Neutrophil (primary cell): Measurements from ENCODE around the gene GRIK4.

ENCODE experiments used
- H3K27ac ChIP-seq: fragments of 200-600 bp; sonication (generic); 2 replicates; pipeline ENCODE4 v1.5.1; 2016; ENCODE audit warnings: mild to moderate bottlenecking, moderate library complexity
- H3K27me3 ChIP-seq: fragments of 200-600 bp; sonication (generic); 2 replicates; pipeline ENCODE4 v1.6.0; 2016; ENCODE audit warnings: mild to moderate bottlenecking
- H3K36me3 ChIP-seq: fragments of 200-600 bp; sonication (generic); 2 replicates; pipeline ENCODE4 v1.5.1; 2017
- H3K4me1 ChIP-seq, 2 experiments: fragments of 200-600 bp in 1 of 2; sonication (generic) in 1 of 2; 1 replicate in 1 of 2; 2 replicates in 1 of 2; pipeline versions ENCODE4 v1.5.1 to v1.6.1; 2013 to 2016; ENCODE audit warnings: low read depth in 1 of 2, low read length in 1 of 2, mild to moderate bottlenecking in 1 of 2, moderate library complexity in 1 of 2; ENCODE audit not compliant: control insufficient read depth in 1 of 2, insufficient read depth in 1 of 2
- H3K4me3 ChIP-seq, 2 experiments: fragments of 200-600 bp in 1 of 2; sonication (generic) in 1 of 2; 1 replicate in 1 of 2; 2 replicates in 1 of 2; pipeline ENCODE4 v1.5.1; 2013 to 2016; ENCODE audit warnings: low read depth in 1 of 2, low read length in 1 of 2, mild to moderate bottlenecking in 1 of 2, moderate library complexity in 1 of 2
- H3K9me3 ChIP-seq: fragments of 200-600 bp; sonication (generic); 2 replicates; pipeline ENCODE4 v1.5.1; 2016
- CTCF ChIP-seq: fragments of 200-600 bp; sonication (generic); IDR thresholded peaks from 2 replicates; pipeline ENCODE4 v1.5.1; 2016; ENCODE audit warnings: antibody characterized with exemption

GRIK4 gene

GRCh38 chr11:120867531-120867930 is 356.0 kb downstream of the GRIK4 start:
- no peaks in the 10 kb centered on the region for H3K9me3 ChIP-seq
- H3K27ac ChIP-seq, result no peak overlapping the region
- TF ChIP-seq CTCF, result no peak

GRCh38 chr11:120867988-120868387 is 356.4 kb downstream of the GRIK4 start:
- no peaks in the 10 kb centered on the region for H3K36me3 ChIP-seq

More at GRCh38 chr11:120867531-120867930, 356.0 kb downstream of the GRIK4 start:
- H3K4me1 ChIP-seq, result no peaks in the 10 kb centered on the region
- no peaks in the 10 kb centered on the region for H3K36me3 ChIP-seq
- no peaks in the 10 kb centered on the region for H3K27me3 ChIP-seq
- no peak overlapping the region for H3K4me3 ChIP-seq

DNA sequence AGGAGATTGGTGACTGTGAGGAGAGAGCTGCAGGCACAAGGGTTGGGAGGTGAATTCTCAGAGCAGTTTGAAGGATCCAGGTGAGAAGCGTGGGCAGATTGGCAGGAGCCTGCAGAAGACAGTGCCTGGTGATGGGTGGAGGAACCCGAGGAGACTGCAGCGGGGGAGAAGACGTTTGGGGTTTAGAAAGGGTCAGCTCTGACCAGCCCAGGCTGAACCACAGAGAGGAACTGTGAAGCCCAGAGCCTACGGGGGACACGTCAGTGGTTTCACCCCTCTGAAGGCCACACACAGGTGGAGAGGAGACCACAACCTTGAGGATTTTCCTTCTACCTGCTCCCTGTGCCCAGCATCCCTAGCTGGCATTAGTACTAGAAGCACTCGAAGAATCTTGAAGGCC is 357.5 kb downstream of the GRIK4 start:
- Histone ChIP-seq H3K36me3 (no peaks in the 10 kb centered on the region), H3K27me3 (no peaks in the 10 kb centered on the region), H3K4me3 (no peak overlapping the region), H3K4me1 (no peaks in the 10 kb centered on the region), H3K27ac (no peak overlapping the region), H3K9me3 (no peaks in the 10 kb centered on the region)
- TF ChIP-seq CTCF, result no peak

More at GRCh38 chr11:120867988-120868387, 356.4 kb downstream of the GRIK4 start:
- Histone ChIP-seq H3K4me3 (no peak overlapping the region), H3K4me1 (no peaks in the 10 kb centered on the region), H3K9me3 (no peaks in the 10 kb centered on the region), H3K27ac (no peak overlapping the region), H3K27me3 (no peaks in the 10 kb centered on the region)
- TF ChIP-seq CTCF, result no peak

- TF ChIP-seq CTCF, result no peak
- no peaks in the 10 kb centered on the region for H3K27me3 ChIP-seq
- no peak overlapping the region for H3K4me3 ChIP-seq
- no peaks in the 10 kb centered on the region for H3K9me3 ChIP-seq
- no peak overlapping the region for H3K27ac ChIP-seq
- H3K4me1 ChIP-seq, result no peaks in the 10 kb centered on the region
- no peaks in the 10 kb centered on the region for H3K36me3 ChIP-seq
These were observed 358.0 kb downstream of the GRIK4 start for GRCh38 chr11:120869516-120870011.

GRCh38 chr11:120871194-120871593 is 359.6 kb downstream of the GRIK4 start:
- no peak for TF ChIP-seq CTCF
- Histone ChIP-seq H3K9me3 (no peaks in the 10 kb centered on the region), H3K4me3 (no peak overlapping the region), H3K36me3 (no peaks in the 10 kb centered on the region), H3K27ac (no peak overlapping the region), H3K27me3 (no peaks in the 10 kb centered on the region), H3K4me1 (no peaks in the 10 kb centered on the region)

DNA sequence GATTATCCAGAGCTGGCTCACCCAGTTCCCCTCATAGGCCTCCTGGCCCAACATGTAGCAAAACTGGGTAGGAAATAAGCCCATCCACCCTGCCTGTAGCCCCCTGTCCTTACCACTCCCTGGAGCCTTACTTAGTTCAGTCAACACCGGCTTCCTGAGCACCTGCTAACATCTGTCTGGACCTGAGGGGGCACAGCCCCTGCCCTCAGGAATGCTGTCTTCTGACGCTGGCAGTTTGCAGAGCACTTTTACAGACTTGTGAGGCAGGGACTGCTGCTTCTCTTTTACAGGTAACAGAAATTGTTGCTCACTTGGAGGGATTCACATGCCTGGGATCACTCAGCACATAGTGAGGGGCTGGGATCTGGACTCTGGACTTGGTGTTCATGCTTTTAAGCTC is 360.4 kb downstream of the GRIK4 start:
- Histone ChIP-seq H3K4me1 (no peaks in the 10 kb centered on the region), H3K36me3 (no peaks in the 10 kb centered on the region), H3K27ac (no peak overlapping the region), H3K27me3 (no peaks in the 10 kb centered on the region), H3K9me3 (no peaks in the 10 kb centered on the region), H3K4me3 (no peak overlapping the region)
- TF ChIP-seq CTCF, result no peak
